A549 (cell line): ENCODE data around the gene RANBP17. TPM values are rescaled to one million over a fixed set of nuclear protein-coding genes. Genes with fewer than 3 reads are reported as not detected.
"Not testable (repeated sequence)": the region's sequence is repeated elsewhere in the genome, so short reads cannot be mapped to it uniquely, and the experiment has no call there.

ENCODE experiments used
- ATAC-seq, 2 experiments: fragments of 200-7000 bp in 1 of 2; fragments of >200 bp in 1 of 2; cut with Nextera tagmentation in 1 of 2; cut with Tn5 transposase in 1 of 2; 3 replicates each; pipeline versions ENCODE4 v1.8.0 to v1.9.1; 2018 to 2020; ENCODE audit warnings: mild to moderate bottlenecking in 1 of 2, moderate library complexity in 1 of 2
- CTCF ChIA-PET: fragments of 300-600 bp; sonication (Branson Sonifier 250); formaldehyde crosslinking; extraction: SDS; loops from one replicate; lab custom pipeline; 2021; ENCODE audit warnings: antibody characterized with exemption, inconsistent platforms; lab: Yijun Ruan, JAX
- POLR2A ChIA-PET: fragments of 350-600 bp; formaldehyde crosslinking; extraction: SDS; loops from one replicate; lab custom pipeline; 2021; ENCODE audit warnings: antibody characterized with exemption, inconsistent platforms; lab: Yijun Ruan, JAX
- DNase-seq, 2 experiments: peaks; one replicate each; pipeline versions ENCODE4 v3.0.0 to v3.0.0-alpha.2; 2011 to 2016; ENCODE audit warnings: low read depth in 1 of 2, low spot score in 1 of 2
- FAIRE-seq: peaks from 2 replicates; lab custom pipeline; 2011; peaks lifted over from hg19 to GRCh38; lab: Jason Lieb, UNC
- H3K27ac ChIP-seq, 2 experiments: fragments of >200 bp; sonication (Bioruptor Twin); formaldehyde crosslinking; 3 replicates each; pipeline ENCODE4 v1.5.1; 2016 to 2017
- H3K4me1 ChIP-seq: fragments of >200 bp; sonication (Bioruptor Twin); formaldehyde crosslinking; 3 replicates; pipeline ENCODE4 v1.6.1; 2016
- H3K4me2 ChIP-seq: fragments of >200 bp; sonication (Bioruptor Twin); formaldehyde crosslinking; 3 replicates; pipeline ENCODE4 v1.6.1; 2016
- H3K4me3 ChIP-seq: fragments of >200 bp; sonication (Bioruptor Twin); formaldehyde crosslinking; 3 replicates; pipeline ENCODE4 v1.5.1; 2016
- H3K9me3 ChIP-seq: fragments of >200 bp; sonication (Bioruptor Twin); formaldehyde crosslinking; 3 replicates; pipeline ENCODE4 v1.6.1; 2016
- CBX2 ChIP-seq: fragments of 200-600 bp; sonication (generic); IDR thresholded peaks from 2 replicates; pipeline ENCODE4 v1.6.1; 2016; ENCODE audit warnings: low read depth, mild to moderate bottlenecking, borderline replicate concordance
- CEBPB ChIP-seq, 2 experiments: fragments of >200 bp in 1 of 2; sonication (Bioruptor Twin) in 1 of 2; formaldehyde crosslinking in 1 of 2; IDR thresholded peaks; 2 replicates each; pipeline ENCODE4 v1.6.1; 2012 to 2016
- EP300 ChIP-seq, 2 experiments: fragments of >200 bp; sonication (Bioruptor Twin); formaldehyde crosslinking; IDR thresholded peaks; 2 replicates in 1 of 2; 3 replicates in 1 of 2; pipeline ENCODE4 v1.6.1; 2016 to 2017
- ESRRA ChIP-seq: fragments of 150-350 bp; IDR thresholded peaks from 2 replicates; pipeline ENCODE4 v1.6.1; 2014; ENCODE audit warnings: mild to moderate bottlenecking, low read length, borderline replicate concordance
- JUN ChIP-seq, 2 experiments: fragments of >200 bp; sonication (Bioruptor Twin); formaldehyde crosslinking; IDR thresholded peaks; 2 replicates in 1 of 2; 3 replicates in 1 of 2; pipeline ENCODE4 v1.6.1; 2016 to 2017
- MAZ ChIP-seq: fragments of 150-350 bp; IDR thresholded peaks from 2 replicates; pipeline ENCODE4 v1.6.1; 2014; ENCODE audit warnings: antibody characterized with exemption, low read depth, low read length, borderline replicate concordance
- PBX3 ChIP-seq: IDR thresholded peaks from 2 replicates; pipeline ENCODE4 v1.6.1; 2012
- POLR2AphosphoS2 ChIP-seq: conservative IDR thresholded peaks from 2 replicates; pipeline ENCODE4 v1.6.1; 2012; ENCODE audit warnings: low read length, improper control_type of control experiment, inconsistent platforms
- RAD21 ChIP-seq, 2 experiments: fragments of >200 bp in 1 of 2; sonication (Bioruptor Twin) in 1 of 2; formaldehyde crosslinking in 1 of 2; IDR thresholded peaks in 1 of 2; conservative IDR thresholded peaks in 1 of 2; 2 replicates in 1 of 2; 3 replicates in 1 of 2; pipeline ENCODE4 v1.6.1; 2012 to 2018; ENCODE audit warnings: inconsistent platforms in 1 of 2
- RCOR1 ChIP-seq: fragments of 150-350 bp; IDR thresholded peaks from 2 replicates; pipeline ENCODE4 v1.6.1; 2014; ENCODE audit warnings: antibody characterized with exemption, low read length, low read depth
- RFX5 ChIP-seq: fragments of 450-650 bp; IDR thresholded peaks from 2 replicates; pipeline ENCODE4 v1.7.1; 2014; ENCODE audit warnings: antibody characterized with exemption, mild to moderate bottlenecking, moderate library complexity
- RNF2 ChIP-seq: fragments of 200-600 bp; sonication (generic); IDR thresholded peaks from 2 replicates; pipeline ENCODE4 v1.6.1; 2016; ENCODE audit warnings: low read depth, mild to moderate bottlenecking, antibody characterized with exemption, moderate library complexity, borderline replicate concordance
- TFCP2L1 ChIP-seq: fragments of 250-450 bp; sonication (Bioruptor Pico); IDR thresholded peaks from 2 replicates; pipeline ENCODE4 v1.5.0; 2021; ENCODE audit warnings: mild to moderate bottlenecking
- USF2 ChIP-seq: fragments of 450-650 bp; IDR thresholded peaks from 2 replicates; pipeline ENCODE4 v1.6.1; 2014; ENCODE audit warnings: antibody characterized with exemption
- ZFP36 ChIP-seq: fragments of 450-650 bp; IDR thresholded peaks from 2 replicates; pipeline ENCODE4 v1.6.1; 2014; ENCODE audit warnings: borderline replicate concordance; ENCODE audit not compliant: partially characterized antibody
- ZSCAN20 ChIP-seq: fragments of 250-450 bp; sonication (Bioruptor Pico); IDR thresholded peaks from 2 replicates; pipeline ENCODE4 v1.8.0; 2022; ENCODE audit warnings: mild to moderate bottlenecking, moderate library complexity
- WGBS: methylation state at CpG from one replicate; pipeline ENCODE4 v1.1.6; 2017; ENCODE audit errors: missing lambda C conversion rate; 5-methylcytosine and 5-hydroxymethylcytosine counted together
- polyA plus RNA-seq, 4 experiments: library from polyadenylated mRNA; depleted of rRNA in 3 of 4; stranded (reverse); fragments of >200 nt; fragmentation: RNase III in 1 of 4; extraction: RNeasy Plus Mini Kit Qiagen cat#74134 plus additional on column Dnase treatment in 1 of 4; gene quantifications; 2 replicates in 3 of 4; 3 replicates in 1 of 4; pipeline ENCODE4 v1.2.3, GENCODE V29; 2011 to 2017
- TF ChIP-seq, protein P1 (sequence below): fragments of 250-450 bp; sonication (Bioruptor Pico); IDR thresholded peaks from 2 replicates; pipeline ENCODE4 v1.5.0; 2020; ENCODE audit warnings: low read depth, mild to moderate bottlenecking, moderate library complexity
- TF ChIP-seq, protein P2 (sequence below): IDR thresholded peaks from 2 replicates; pipeline ENCODE4 v1.6.1; 2012

The RANBP17 gene
- polyA plus RNA-seq, 2 of the 4 experiments (the other 2 are of a cell fraction): 3.4 to 9.2 TPM

GRCh38 chr5:171168171-171168570 is 306.4 kb downstream of the RANBP17 start:
- DNase-seq (no peak), ATAC-seq (no peak)
- CTCF ChIA-PET: interaction anchor here (1.5 to 2.0 kb wide), 2 partner anchors 9 to 174 kb away, joined by 3 to 7 read pairs; no protein-coding TSS in a partner anchor
- H3K4me3 ChIP-seq: no peak overlapping the region
- no peak for TF ChIP-seq CEBPB (IDR thresholded peaks at IDR 0.05)
- no peak for TF ChIP-seq RCOR1
- TF ChIP-seq, all 56 proteins: peak for 0
- Histone ChIP-seq H3K9me3 (no peaks in the 10 kb centered on the region), H3K4me2 (no peak overlapping the region), H3K4me1 (no peaks in the 10 kb centered on the region), H3K27ac (no peak overlapping the region)
- POLR2A ChIA-PET: no interaction called here
- FAIRE-seq: no peak
- 86% methylated on average over 4 of the region's 4 CpGs for WGBS

- CTCF ChIA-PET: interaction anchor here (0.7 to 1.6 kb wide), 3 partner anchors 13 to 365 kb away, joined by 3 to 8 read pairs (median 7); no protein-coding TSS in a partner anchor
- 96% methylated on average over 2 of the region's 2 CpGs for WGBS
- H3K4me2 ChIP-seq, DNase-seq, H3K4me3 ChIP-seq, H3K4me1 ChIP-seq, ATAC-seq, POLR2A ChIA-PET, H3K9me3 ChIP-seq, FAIRE-seq, H3K27ac ChIP-seq: not testable (repeated sequence)
Observed at GRCh38 chr5:171174960-171175359, 313.1 kb downstream of the RANBP17 start.

GRCh38 chr5:171175746-171176145 is 313.9 kb downstream of the RANBP17 start:
- ChIA-PET POLR2A (no interaction called here), CTCF (interaction anchor here (0.7 to 1.6 kb wide), 3 partner anchors 14 to 366 kb away, joined by 3 to 8 read pairs (median 7); no protein-coding TSS in a partner anchor)
- H3K4me2 ChIP-seq: no peak overlapping the region
- no peaks in the 10 kb centered on the region for H3K9me3 ChIP-seq
- H3K4me1 ChIP-seq: no peaks in the 10 kb centered on the region
- ATAC-seq (no peak), FAIRE-seq (no peak), DNase-seq (no peak)
- H3K27ac ChIP-seq: no peak overlapping the region
- TF ChIP-seq RCOR1: no peak
- no peak for TF ChIP-seq USF2
- TF ChIP-seq ZSCAN20 (CRISPR knock-in tag): no peak
- TF ChIP-seq RFX5: no peak
- TF ChIP-seq, protein P1, sequence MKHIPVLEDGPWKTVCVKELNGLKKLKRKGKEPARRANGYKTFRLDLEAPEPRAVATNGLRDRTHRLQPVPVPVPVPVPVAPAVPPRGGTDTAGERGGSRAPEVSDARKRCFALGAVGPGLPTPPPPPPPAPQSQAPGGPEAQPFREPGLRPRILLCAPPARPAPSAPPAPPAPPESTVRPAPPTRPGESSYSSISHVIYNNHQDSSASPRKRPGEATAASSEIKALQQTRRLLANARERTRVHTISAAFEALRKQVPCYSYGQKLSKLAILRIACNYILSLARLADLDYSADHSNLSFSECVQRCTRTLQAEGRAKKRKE (CRISPR knock-in tag): no peak
- no peak for TF ChIP-seq PBX3
- no peak for TF ChIP-seq JUN (IDR thresholded peaks at IDR 0.05)
- no peak for TF ChIP-seq MAZ
- no peak for TF ChIP-seq POLR2AphosphoS2
- no peak for TF ChIP-seq EP300 (IDR thresholded peaks at IDR 0.05)
- TF ChIP-seq, protein P2, sequence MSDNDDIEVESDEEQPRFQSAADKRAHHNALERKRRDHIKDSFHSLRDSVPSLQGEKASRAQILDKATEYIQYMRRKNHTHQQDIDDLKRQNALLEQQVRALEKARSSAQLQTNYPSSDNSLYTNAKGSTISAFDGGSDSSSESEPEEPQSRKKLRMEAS: no peak
- TF ChIP-seq RNF2: no peak
- no peak for TF ChIP-seq ZFP36
- no peak for TF ChIP-seq ESRRA
- TF ChIP-seq RAD21 (conservative IDR thresholded peaks at IDR 0.05 in 1 of 2, IDR thresholded peaks at IDR 0.05 in 1 of 2): no peak
- TF ChIP-seq TFCP2L1 (CRISPR knock-in tag): no peak
- TF ChIP-seq CBX2: no peak
- H3K4me3 ChIP-seq: no peak overlapping the region
- 75% methylated on average over 3 of the region's 3 CpGs for WGBS

- H3K4me2 ChIP-seq, CTCF ChIA-PET, DNase-seq, H3K9me3 ChIP-seq, H3K27ac ChIP-seq, H3K4me1 ChIP-seq, H3K4me3 ChIP-seq, FAIRE-seq, POLR2A ChIA-PET, ATAC-seq: not testable (repeated sequence)
- 95% methylated on average over 4 of the region's 5 CpGs for WGBS
Observed at GRCh38 chr5:171178190-171178589, 316.4 kb downstream of the RANBP17 start.
